GM20431 (cell line): ENCODE data around the gene BCAS4.
"Not testable (repeated sequence)": the region's sequence is repeated elsewhere in the genome, so short reads cannot be mapped to it uniquely, and the experiment has no call there.

Source experiments
- in situ Hi-C: fragments of 300-500 bp; cut with MseI, MboI; formaldehyde crosslinking; loops from one replicate; pipeline ENCODE4 v1.15.0; 2020; ENCODE audit warnings: low sequenced_read_pairs; ENCODE audit not compliant: unreplicated experiment

The BCAS4 gene

GRCh38 chr20:50794846-50795634 is at the start of gene BCAS4:
Gene BCAS4, plus strand, starts transcription at chr20:50795061. Its CDS starts 23 bp downstream, at chr20:50795084.
- in situ Hi-C loops = loop anchor here (25.0 kb wide), 1 partner anchor 517 kb away; no protein-coding TSS in a partner anchor

DNA sequence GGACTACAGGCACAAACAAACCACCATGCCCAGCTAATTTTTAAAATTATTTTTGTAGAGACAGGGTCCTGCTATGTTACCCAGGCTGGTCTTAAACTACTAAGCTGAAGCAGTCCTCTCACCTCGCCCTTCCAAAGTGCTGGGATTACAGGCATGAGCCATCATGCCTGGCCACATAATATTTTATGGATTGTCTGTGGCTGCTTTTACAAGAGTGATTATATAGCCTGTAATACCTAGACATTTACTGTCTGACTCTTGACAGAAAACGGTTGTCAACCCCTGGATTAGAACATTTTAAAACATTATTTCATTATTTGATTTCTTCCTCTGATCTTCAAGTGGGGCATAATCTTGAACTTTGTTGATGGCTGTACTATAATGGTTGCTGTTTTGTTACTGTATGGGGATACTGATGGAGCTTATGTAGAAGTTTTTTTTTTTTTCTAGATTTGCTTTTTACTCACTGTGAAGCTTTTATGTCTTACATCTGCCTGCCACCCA is 49.2 kb upstream of the BCAS4 start:
- in situ Hi-C loops = no loop called here

- in situ Hi-C loops = no loop called here
These were observed 48.5 kb upstream of the BCAS4 start for GRCh38 chr20:50746138-50746940.

GRCh38 chr20:50747275-50747674 is 47.6 kb upstream of the BCAS4 start:
- in situ Hi-C loops = no loop called here

DNA sequence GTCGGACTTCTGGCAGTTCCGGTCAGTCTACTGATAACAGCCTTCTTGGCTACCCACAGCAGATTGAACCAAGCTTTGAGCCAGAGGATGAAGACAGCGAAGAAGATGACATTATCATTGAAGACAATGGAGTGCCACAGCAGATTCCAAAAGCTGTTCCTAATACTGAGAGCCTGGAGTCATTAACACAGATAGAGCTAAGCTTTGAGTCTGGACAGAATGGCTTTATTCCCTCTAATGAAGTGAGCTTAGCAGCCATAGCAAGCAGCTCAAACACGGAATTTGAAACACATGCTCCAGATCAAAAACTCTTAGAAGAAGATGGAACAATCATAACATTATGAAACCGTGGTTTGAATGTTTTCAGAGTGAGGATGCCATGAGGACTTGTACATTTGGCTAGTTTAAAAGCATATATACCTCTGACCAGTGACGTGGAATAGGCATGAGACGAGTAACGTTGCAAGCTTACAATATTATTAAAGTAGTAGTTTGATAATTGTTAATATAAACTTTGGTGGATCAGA is 44.7 kb upstream of the BCAS4 start:
- in situ Hi-C loops = no loop called here

GRCh38 chr20:50753152-50753551 is 41.7 kb upstream of the BCAS4 start:
- in situ Hi-C loops = no loop called here

- in situ Hi-C loops = no loop called here
These were observed 40.4 kb upstream of the BCAS4 start for GRCh38 chr20:50754420-50754819.

DNA sequence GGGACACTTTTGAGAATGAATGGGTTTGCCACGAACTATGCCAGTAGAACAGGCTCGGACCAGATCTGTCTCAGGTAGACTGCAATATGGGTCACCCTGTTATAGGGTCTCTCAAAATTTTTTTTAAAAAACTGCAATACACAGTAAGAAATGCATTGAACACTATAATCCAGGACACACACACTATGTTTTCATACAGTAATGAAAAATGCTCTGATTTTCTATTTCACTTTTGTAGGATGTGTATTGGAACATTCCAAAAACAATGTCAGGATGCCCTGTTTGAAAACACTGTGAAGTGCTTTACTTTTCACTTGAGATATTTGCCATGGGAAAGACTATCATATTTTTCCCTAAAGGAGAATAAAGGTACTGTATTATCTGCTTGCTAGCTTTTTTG is 38.4 kb upstream of the BCAS4 start:
- in situ Hi-C loops = no loop called here

DNA sequence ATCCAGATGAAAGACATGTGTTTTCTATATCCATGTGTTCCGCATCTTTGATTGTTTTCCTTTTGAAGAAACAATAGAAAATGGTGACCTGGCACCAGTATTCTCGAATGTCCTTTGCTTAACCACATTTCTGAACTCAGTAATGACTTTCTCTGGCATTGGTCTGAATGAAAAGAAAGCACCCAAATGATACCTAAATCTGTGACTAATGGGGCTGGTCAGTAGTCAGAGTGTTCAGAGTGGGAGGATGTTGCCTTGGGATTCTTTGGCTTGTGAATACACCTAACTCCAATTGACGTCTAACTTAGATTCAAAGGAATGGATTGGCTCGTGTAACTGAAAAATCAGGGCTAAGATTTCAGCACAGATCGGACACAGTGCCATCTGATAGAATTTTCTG is 36.4 kb upstream of the BCAS4 start:
- in situ Hi-C loops = no loop called here

GRCh38 chr20:50758992-50759391 is 35.9 kb upstream of the BCAS4 start:
- in situ Hi-C loops = no loop called here

GRCh38 chr20:50759678-50760077 is 35.2 kb upstream of the BCAS4 start:
- in situ Hi-C loops = no loop called here

DNA sequence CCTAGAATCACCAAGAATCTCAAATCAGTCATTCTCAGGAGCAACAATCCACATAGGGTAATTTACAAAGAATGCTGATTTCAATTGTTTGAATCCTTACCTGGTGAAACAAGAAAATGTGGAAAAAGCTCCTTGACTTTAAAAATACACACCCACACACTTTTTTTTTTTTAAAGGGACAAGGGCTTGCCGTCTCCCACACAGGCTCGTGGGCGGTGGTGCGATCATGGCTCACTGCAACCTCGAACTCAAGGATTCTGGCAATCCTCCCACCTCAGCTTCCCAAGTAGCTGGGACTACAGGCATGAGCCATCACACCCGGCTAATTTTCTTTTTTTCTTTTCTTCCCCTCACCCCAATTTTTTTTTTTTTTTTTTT is 32.8 kb upstream of the BCAS4 start:
- in situ Hi-C loops = no loop called here

GRCh38 chr20:50762435-50763220 is 32.2 kb upstream of the BCAS4 start:
- in situ Hi-C loops = no loop called here

DNA sequence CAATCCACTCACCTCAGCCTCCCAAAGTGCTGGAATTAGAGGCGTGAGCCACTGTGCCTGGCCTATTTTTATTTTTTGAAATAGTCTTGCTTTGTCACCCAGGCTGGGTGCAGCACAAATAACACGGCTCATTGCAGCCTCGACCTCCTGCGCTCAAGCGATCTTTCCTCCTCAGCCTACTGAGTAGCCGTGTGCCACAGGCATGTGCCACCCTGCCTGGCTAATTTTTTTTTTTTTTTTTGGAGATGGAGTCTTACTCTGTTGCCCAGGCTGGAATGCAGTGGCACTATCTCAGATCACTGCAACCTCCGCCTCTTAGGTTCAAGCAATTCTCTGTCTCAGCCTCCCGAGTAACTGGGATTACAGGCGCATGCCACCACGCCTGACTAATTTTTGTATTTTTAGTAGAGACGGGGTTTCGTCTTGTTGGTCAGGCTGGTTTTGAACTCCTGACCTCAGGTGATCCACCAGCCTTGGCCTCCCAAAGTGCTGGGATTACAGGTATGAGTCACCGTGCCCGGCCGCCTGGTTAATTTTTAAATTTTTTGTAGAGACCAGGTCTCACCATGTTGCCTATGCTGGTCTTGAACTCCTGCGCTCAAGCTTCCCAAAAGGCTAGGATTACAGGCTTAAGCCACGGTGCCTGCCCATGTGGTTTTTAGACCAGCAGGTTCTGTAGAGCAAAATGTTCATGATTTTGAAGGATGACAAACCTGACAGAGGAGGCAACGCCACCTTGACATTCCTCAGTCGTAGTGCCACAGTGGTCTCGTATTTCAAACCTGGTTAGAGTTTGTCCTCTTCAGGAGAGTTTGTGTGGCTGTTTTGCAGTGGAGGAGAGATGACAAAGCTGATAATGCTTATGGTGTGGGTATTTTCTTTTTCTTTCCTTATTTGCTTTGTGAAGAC is 31.1 kb upstream of the BCAS4 start:
- in situ Hi-C loops = not testable (repeated sequence)

DNA sequence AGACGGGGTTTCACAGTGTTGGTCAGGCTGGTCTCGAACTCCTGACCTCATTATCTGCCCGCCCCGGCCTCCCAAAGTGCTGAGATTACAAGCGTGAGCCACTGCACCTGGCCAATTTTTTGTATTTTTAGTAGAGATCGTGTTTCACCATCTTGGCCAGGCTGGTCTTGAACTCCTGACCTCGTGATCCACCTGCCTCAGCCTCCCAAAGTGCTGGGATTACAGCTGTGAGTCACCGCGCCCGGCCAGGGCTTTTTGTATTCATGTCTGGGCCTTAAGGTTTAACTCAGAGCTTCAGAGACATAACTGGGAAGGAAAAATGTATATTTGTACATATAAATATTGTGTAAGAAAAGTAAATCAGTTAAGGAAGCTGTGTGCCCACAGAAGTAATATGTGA is 29.6 kb upstream of the BCAS4 start:
- in situ Hi-C loops = not testable (repeated sequence)

DNA sequence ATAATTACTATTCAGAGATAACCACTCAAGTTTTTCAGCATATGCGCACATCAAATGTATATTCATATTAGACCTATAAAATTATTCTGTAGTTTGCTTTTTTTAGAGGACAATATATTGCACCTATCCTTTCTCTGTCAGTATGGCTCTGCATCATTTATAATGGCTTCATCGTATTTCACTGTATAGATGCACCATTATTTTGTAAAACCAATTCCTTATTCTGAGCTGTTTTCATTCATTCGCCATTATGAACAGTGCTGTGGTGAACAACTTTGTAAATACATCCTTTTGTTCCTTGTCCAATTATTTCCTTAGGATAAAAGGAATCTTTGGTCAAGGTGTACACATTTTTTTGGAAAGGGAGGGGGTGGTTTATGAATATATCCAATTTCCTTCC is 29.2 kb upstream of the BCAS4 start:
- in situ Hi-C loops = no loop called here

DNA sequence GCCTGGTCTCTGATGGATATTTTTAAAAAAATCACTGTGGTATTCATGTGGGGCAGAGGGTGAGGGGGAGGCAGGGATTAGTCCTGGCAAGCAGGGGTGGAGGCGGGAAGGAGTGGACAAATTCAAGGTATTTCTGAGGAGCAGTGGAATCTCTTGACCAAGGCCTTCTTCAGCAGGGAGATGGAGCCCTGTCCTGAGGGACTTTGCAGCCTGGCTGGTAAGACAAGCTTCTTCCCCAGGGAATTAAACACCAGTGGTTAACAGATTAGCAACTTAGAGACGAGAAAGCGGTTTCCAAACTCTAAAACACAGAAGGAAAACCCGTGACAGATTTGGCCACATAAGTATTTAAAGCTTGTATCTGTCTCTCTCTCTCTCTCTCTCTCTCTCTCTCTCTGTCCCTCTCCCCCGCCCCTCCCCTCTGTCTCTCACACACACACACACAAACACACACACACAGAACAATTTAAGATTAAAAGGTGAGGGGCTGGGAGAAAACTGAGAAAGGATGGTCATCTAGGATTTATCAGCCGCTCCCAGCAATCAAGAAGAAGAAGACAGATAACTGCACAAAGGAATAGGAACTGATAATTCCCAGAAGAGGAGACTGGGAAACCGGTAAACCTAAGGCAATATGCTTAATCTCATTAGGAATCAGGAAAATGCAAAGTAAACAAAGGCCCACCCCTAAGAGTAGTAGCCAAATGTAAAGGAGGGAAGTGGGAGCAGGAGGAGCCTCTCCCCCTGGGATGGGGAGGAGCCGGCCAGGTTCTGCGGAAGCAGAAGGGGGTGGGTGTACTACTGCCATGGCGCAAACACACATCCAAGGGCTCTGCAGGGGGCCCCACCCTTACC is 27.7 kb upstream of the BCAS4 start:
- in situ Hi-C loops = not testable (repeated sequence)

DNA sequence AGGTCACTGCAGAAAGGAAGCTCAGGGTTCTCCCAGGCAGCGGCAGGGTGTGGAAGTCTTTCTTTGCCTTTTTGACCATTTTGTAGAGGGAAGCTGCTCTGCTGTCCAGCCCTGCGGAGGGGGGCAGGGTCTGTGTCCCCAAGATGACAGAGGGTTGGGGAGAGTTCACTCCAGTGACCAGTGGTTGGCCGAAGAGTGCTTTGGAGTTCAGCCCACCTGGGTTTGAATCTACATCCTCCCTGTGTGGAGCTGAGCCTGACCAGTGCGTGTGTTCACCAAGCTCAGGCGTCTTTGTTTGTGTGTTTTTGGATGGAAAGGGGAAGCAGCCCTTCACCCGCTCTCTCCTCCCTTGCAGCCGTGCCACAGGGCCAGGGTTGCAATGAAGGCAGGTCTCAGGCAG is 25.9 kb upstream of the BCAS4 start:
- in situ Hi-C loops = not testable (repeated sequence)
